ENCODE results near the gene KIF26B. TPM values are rescaled to one million over a fixed set of nuclear protein-coding genes. Genes with fewer than 3 reads are reported as not detected.

Gene KIF26B
- total RNA-seq, 4 donors from 2014 or later = 2.4 to 6.7 (median 6.1) TPM

GRCh38 chr1:245361951-245362350 lies 207.2 kb downstream of the KIF26B start:
- TF ChIP-seq POLR2A (IDR thresholded peaks at IDR 0.05) (no peak), CTCF (IDR thresholded peaks at IDR 0.05) (no peak)
- no peak for DNase-seq
- intact Hi-C loops (cut with DNase I) = no loop called here
- no peaks in the 10 kb centered on the region for H3K9me3 ChIP-seq
- H3K27me3 ChIP-seq = no peaks in the 10 kb centered on the region
- WGBS, 2 donors = 94 to 95% methylated on average over 15 of the region's 15 CpGs
- H3K36me3 ChIP-seq = no peaks in the 10 kb centered on the region
- H3K4me3 ChIP-seq (replicated peaks in 1 of 3) = no peak overlapping the region
- H3K4me1 ChIP-seq = peaks cover 18 to 24% of the 10 kb centered on the region in 2 donors
- H3K27ac ChIP-seq = no peak overlapping the region

GRCh38 chr1:245363461-245364200 lies 208.8 kb downstream of the KIF26B start:
- intact Hi-C loops (cut with DNase I) = no loop called here
- WGBS, 2 donors = 87 to 95% methylated on average over 15 of the region's 15 CpGs
- peaks cover 11 to 14% of the 10 kb centered on the region in 2 donors for H3K4me1 ChIP-seq
- H3K27me3 ChIP-seq = no peaks in the 10 kb centered on the region
- TF ChIP-seq POLR2A (IDR thresholded peaks at IDR 0.05) (no peak), CTCF (IDR thresholded peaks at IDR 0.05) (no peak)
- DNase-seq = no peak
- H3K36me3 ChIP-seq = no peaks in the 10 kb centered on the region
- H3K4me3 ChIP-seq (replicated peaks in 1 of 3) = no peak overlapping the region
- no peaks in the 10 kb centered on the region for H3K9me3 ChIP-seq
- H3K27ac ChIP-seq = no peak overlapping the region

- H3K36me3 ChIP-seq = no peaks in the 10 kb centered on the region
- peak; percentile 69 to 79 for DNase-seq
- intact Hi-C loops (cut with DNase I) = no loop called here
- H3K4me1 ChIP-seq = peaks cover 11 to 14% of the 10 kb centered on the region in 2 donors
- no peak overlapping the region for H3K4me3 ChIP-seq (replicated peaks in 1 of 3)
- no peaks in the 10 kb centered on the region for H3K27me3 ChIP-seq
- peak overlapping the region in 2 of 3 donors; percentile 37 to 70 for H3K27ac ChIP-seq
- no peaks in the 10 kb centered on the region for H3K9me3 ChIP-seq
- TF ChIP-seq POLR2A (IDR thresholded peaks at IDR 0.05) (no peak), CTCF (IDR thresholded peaks at IDR 0.05) (no peak)
- WGBS, 2 donors = 69 to 71% methylated on average over 21 of the region's 21 CpGs
Observed at GRCh38 chr1:245365095-245366020, 210.6 kb downstream of the KIF26B start.

- peaks cover 14 to 20% of the 10 kb centered on the region in 2 donors for H3K4me1 ChIP-seq
- no peaks in the 10 kb centered on the region for H3K9me3 ChIP-seq
- TF ChIP-seq CTCF (IDR thresholded peaks at IDR 0.05) (no peak), POLR2A (IDR thresholded peaks at IDR 0.05) (no peak)
- no peak overlapping the region for H3K27ac ChIP-seq
- intact Hi-C loops (cut with DNase I) = no loop called here
- H3K27me3 ChIP-seq = no peaks in the 10 kb centered on the region
- H3K4me3 ChIP-seq (replicated peaks in 1 of 3) = no peak overlapping the region
- no peak for DNase-seq
- H3K36me3 ChIP-seq = no peaks in the 10 kb centered on the region
- WGBS, 2 donors = 95 to 96% methylated on average over 12 to 19 of the region's 19 CpGs
Observed at GRCh38 chr1:245366886-245367285, 212.1 kb downstream of the KIF26B start.
